Activated naive CD8-positive, alpha-beta T cell treated with anti-CD3 and anti-CD28 coated beads, Interleukin-2, amount 50 U/mL, for 24 hours (primary cell): ENCODE data around the gene WDPCP.
A peak's percentile ranks its signal among the peaks of the same experiment; 100 is the strongest.
"Not testable (repeated sequence)": the region's sequence is repeated elsewhere in the genome, so short reads cannot be mapped to it uniquely, and the experiment has no call there.

Experiments used
- ATAC-seq: fragments of 150-1000 bp; cut with Tn5 transposase; one replicate; pipeline ENCODE4 v1.10.0; 2021
- DNase-seq: peaks from one replicate; pipeline ENCODE4 v3.0.0; 2021
- H3K27ac Mint-ChIP-seq: one replicate; pipeline ENCODE4 v1.8.0; 2021; ENCODE audit warnings: mild to moderate bottlenecking, mixed read lengths
- H3K27me3 Mint-ChIP-seq: one replicate; pipeline ENCODE4 v1.8.0; 2021; ENCODE audit warnings: mixed read lengths
- H3K36me3 Mint-ChIP-seq: one replicate; pipeline ENCODE4 v1.8.0; 2021; ENCODE audit warnings: low read depth, mixed read lengths
- H3K4me1 Mint-ChIP-seq: one replicate; pipeline ENCODE4 v1.8.0; 2021; ENCODE audit warnings: mixed read lengths
- H3K4me3 Mint-ChIP-seq: one replicate; pipeline ENCODE4 v1.8.0; 2021; ENCODE audit warnings: mild to moderate bottlenecking, moderate library complexity, mixed read lengths
- H3K9me3 Mint-ChIP-seq: one replicate; pipeline ENCODE4 v1.8.0; 2021; ENCODE audit warnings: mixed read lengths

The WDPCP gene

GRCh38 chr2:63286520-63286919 lies 301.8 kb downstream of the WDPCP start:
- H3K36me3 Mint-ChIP-seq = peaks cover 21% of the 10 kb centered on the region
- not testable (repeated sequence) for H3K4me1 Mint-ChIP-seq, H3K27me3 Mint-ChIP-seq, ATAC-seq, H3K4me3 Mint-ChIP-seq, H3K27ac Mint-ChIP-seq, DNase-seq
- H3K9me3 Mint-ChIP-seq = peaks cover 47% of the 10 kb centered on the region

- DNase-seq (no peak), ATAC-seq (no peak)
- H3K27me3 Mint-ChIP-seq = no peaks in the 10 kb centered on the region
- peaks cover 26% of the 10 kb centered on the region for H3K36me3 Mint-ChIP-seq
- no peak overlapping the region for H3K4me3 Mint-ChIP-seq
- no peaks in the 10 kb centered on the region for H3K4me1 Mint-ChIP-seq
- no peak overlapping the region for H3K27ac Mint-ChIP-seq
- peaks cover 61% of the 10 kb centered on the region for H3K9me3 Mint-ChIP-seq
Measured at GRCh38 chr2:63283273-63283672, 305.0 kb downstream of the WDPCP start.

DNA sequence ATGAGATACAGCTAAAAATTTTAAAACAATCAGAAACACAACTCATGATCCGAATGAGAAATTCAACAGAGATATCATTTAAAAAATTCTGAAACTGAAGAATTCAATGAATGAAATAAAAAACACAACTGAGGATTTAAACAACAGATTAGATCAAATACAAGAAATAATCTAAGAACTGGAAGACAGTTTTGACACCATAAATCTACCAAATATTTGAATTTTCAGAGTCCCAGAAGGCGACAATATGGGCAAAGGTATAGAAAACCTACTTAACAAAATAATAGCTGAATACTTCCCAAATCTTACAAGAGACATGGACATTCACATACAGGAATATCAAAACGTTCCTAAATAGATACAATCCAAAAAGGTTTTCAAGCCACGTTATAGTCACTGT lies 315.7 kb downstream of the WDPCP start:
- peaks cover 31% of the 10 kb centered on the region for H3K36me3 Mint-ChIP-seq
- no peaks in the 10 kb centered on the region for H3K4me1 Mint-ChIP-seq
- H3K27ac Mint-ChIP-seq = no peak overlapping the region
- peaks cover 65% of the 10 kb centered on the region for H3K9me3 Mint-ChIP-seq
- DNase-seq (no peak), ATAC-seq (no peak)
- H3K27me3 Mint-ChIP-seq = no peaks in the 10 kb centered on the region
- no peak overlapping the region for H3K4me3 Mint-ChIP-seq

DNA sequence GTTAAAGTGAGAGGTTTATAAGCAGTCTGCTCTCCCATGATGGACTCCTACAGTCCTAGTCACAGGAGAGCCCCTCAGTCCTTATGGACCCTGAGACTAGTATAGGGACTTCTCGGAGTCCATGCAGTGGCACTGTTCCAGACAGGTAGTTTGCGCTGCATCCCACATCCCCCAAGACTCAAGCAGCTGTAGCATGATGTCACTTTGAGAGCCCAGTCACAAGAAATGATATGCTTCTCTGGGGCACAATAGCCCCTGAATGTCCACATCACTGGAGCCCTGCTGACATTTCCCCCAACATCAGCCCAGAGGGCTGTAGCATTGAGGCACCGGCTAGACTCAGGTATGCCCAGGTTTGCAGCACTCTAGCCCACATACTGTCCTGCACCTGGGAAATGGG lies 317.6 kb downstream of the WDPCP start:
- H3K9me3 Mint-ChIP-seq = peaks cover 54% of the 10 kb centered on the region
- no peaks in the 10 kb centered on the region for H3K27me3 Mint-ChIP-seq
- H3K4me1 Mint-ChIP-seq = no peaks in the 10 kb centered on the region
- ATAC-seq = no peak
- no peak overlapping the region for H3K4me3 Mint-ChIP-seq
- peaks cover 23% of the 10 kb centered on the region for H3K36me3 Mint-ChIP-seq
- H3K27ac Mint-ChIP-seq = no peak overlapping the region
- DNase-seq = no peak

- DNase-seq (no peak), ATAC-seq (no peak)
- Mint-ChIP-seq H3K27me3 (no peaks in the 10 kb centered on the region), H3K4me1 (no peaks in the 10 kb centered on the region), H3K4me3 (no peak overlapping the region), H3K36me3 (peaks cover 10% of the 10 kb centered on the region), H3K9me3 (peaks cover 39% of the 10 kb centered on the region), H3K27ac (no peak overlapping the region)
Measured at GRCh38 chr2:63268946-63269345, 319.3 kb downstream of the WDPCP start.

- Mint-ChIP-seq H3K27me3 (no peaks in the 10 kb centered on the region), H3K4me1 (peaks cover 14% of the 10 kb centered on the region), H3K36me3 (no peaks in the 10 kb centered on the region), H3K9me3 (peaks cover 7% of the 10 kb centered on the region), H3K4me3 (no peak overlapping the region), H3K27ac (no peak overlapping the region)
- no peak for DNase-seq
- ATAC-seq = no peak
Measured at GRCh38 chr2:63261137-63261621, 327.1 kb downstream of the WDPCP start.

DNA sequence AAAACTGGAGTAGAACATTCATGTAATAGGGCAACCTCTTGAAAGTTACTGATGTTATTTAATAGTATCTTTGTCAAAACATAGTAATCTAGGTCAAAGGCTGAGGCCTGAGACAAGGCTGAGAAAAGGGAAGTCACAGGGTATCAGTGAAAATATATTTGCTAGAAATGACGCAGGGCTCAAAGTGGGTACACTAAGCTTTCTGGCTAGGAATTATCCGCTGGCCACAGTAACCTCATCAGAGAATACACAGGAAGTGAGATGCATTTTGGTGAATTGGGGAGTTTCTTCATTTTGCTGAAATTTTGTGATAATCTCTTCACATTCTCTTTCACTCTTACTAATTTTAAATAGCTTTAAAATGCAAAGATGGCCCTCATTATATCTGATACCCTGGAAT lies 330.8 kb downstream of the WDPCP start:
- peaks cover 5% of the 10 kb centered on the region for H3K9me3 Mint-ChIP-seq
- peaks cover 14% of the 10 kb centered on the region for H3K4me1 Mint-ChIP-seq
- H3K4me3 Mint-ChIP-seq = no peak overlapping the region
- DNase-seq (no peak), ATAC-seq (peak; percentile 33)
- H3K27ac Mint-ChIP-seq = no peak overlapping the region
- H3K36me3 Mint-ChIP-seq = peaks cover 3% of the 10 kb centered on the region
- no peaks in the 10 kb centered on the region for H3K27me3 Mint-ChIP-seq

DNA sequence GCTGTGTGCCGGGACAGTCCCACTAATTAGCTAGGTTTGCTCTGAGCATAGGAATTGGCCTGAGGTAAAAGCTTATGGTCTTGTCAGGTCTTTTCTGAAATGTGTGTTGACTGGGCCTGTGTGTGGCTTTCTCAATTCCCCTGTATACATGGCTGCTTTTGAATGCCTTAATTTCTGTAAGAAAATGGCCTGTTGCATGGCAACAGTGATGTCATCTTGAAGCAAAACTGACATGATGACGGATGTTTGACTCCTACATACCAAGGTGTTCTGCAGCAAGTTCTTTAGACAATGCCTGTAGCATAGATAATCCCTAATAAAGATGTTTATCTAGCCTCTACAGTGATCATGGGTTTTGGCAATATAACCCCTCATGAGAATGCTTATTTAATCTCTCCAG lies 339.1 kb downstream of the WDPCP start:
- H3K36me3 Mint-ChIP-seq = peaks cover 13% of the 10 kb centered on the region
- H3K9me3 Mint-ChIP-seq = peaks cover 26% of the 10 kb centered on the region
- ATAC-seq (no peak), DNase-seq (no peak)
- H3K4me1 Mint-ChIP-seq = no peaks in the 10 kb centered on the region
- H3K27me3 Mint-ChIP-seq = no peaks in the 10 kb centered on the region
- no peak overlapping the region for H3K27ac Mint-ChIP-seq
- no peak overlapping the region for H3K4me3 Mint-ChIP-seq

GRCh38 chr2:63242747-63243146 lies 345.5 kb downstream of the WDPCP start:
- Mint-ChIP-seq H3K4me1 (no peaks in the 10 kb centered on the region), H3K27me3 (no peaks in the 10 kb centered on the region), H3K36me3 (no peaks in the 10 kb centered on the region), H3K9me3 (peaks cover 4% of the 10 kb centered on the region), H3K27ac (no peak overlapping the region), H3K4me3 (no peak overlapping the region)
- no peak for DNase-seq
- no peak for ATAC-seq

DNA sequence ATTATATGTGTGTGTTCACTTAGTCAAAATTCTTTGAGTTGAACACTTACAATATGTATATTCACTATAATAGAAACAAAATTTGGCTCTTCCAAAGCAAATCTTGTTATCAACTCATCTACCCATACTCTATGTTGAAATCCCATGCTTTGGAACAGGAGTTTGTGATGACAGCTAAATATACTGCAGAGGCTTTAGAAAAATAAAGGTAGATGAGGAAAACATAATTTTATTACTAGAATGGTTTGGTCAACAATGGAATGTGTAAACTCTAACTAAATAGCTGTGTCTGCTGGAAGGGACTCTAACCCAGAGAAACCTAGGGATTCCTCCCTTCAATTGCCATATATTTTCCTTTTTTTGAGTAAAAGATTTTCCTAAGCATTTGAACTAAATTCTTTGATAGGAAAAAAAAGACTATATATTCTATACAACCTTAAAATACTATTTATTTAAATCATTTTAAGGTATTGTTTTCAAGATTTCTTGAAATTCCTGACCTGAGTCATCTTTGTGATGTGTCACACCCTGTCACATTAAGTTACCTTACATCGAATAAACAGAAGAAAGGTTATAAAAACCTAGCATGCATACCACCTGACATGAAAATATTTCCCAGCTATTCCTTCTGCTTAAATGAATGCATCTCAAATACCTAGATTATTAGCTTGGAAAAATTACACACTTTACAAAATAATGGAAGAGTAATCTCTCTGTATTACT lies 362.2 kb downstream of the WDPCP start:
- H3K36me3 Mint-ChIP-seq = peaks cover 8% of the 10 kb centered on the region
- no peak overlapping the region for H3K27ac Mint-ChIP-seq
- no peak overlapping the region for H3K4me3 Mint-ChIP-seq
- ATAC-seq = no peak
- H3K27me3 Mint-ChIP-seq = no peaks in the 10 kb centered on the region
- H3K9me3 Mint-ChIP-seq = peaks cover 12% of the 10 kb centered on the region
- DNase-seq = no peak
- no peaks in the 10 kb centered on the region for H3K4me1 Mint-ChIP-seq

DNA sequence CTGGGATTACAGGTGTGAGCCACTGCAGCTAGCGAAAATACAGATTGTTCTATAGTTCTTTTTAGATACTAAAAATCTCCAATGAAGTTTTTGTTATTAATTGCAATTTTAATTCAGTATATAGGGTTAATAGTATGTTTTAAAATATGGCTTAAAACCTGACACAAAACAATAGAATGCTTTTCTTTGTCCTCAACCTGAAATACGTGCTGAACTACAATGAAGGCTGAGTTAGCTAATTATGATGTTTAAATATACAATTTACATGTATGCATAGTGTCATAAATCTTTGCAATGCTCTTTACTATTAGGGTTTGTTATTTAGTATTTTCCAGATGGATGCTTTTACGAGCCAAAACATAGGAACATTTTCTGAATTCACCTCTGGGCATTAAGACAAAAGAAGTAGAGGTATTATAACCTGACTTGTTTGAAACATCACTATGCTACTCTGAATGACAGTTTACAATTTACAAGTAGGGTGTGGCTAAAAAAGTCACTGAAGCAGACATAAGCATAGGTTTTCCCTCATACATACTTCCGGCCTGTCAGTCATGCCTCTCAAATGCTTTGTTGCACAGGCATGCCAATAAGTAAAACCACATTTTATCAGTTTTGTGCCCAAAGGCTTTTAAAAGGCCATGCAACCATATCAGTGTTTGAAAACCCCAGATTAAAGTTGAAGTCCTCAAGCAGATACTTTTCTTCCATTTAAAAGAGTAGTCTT lies 369.3 kb downstream of the WDPCP start:
- Mint-ChIP-seq H3K4me3 (no peak overlapping the region), H3K9me3 (peaks cover 7% of the 10 kb centered on the region), H3K36me3 (peaks cover 11% of the 10 kb centered on the region), H3K27ac (no peak overlapping the region), H3K4me1 (no peaks in the 10 kb centered on the region), H3K27me3 (no peaks in the 10 kb centered on the region)
- no peak for DNase-seq
- no peak for ATAC-seq

- ATAC-seq (no peak), DNase-seq (no peak)
- H3K27me3 Mint-ChIP-seq = no peaks in the 10 kb centered on the region
- no peak overlapping the region for H3K27ac Mint-ChIP-seq
- H3K4me3 Mint-ChIP-seq = no peak overlapping the region
- peaks cover 1% of the 10 kb centered on the region for H3K36me3 Mint-ChIP-seq
- peaks cover 4% of the 10 kb centered on the region for H3K9me3 Mint-ChIP-seq
- no peaks in the 10 kb centered on the region for H3K4me1 Mint-ChIP-seq
Measured at GRCh38 chr2:63195310-63195709, 393.0 kb downstream of the WDPCP start.

- peaks cover 6% of the 10 kb centered on the region for H3K36me3 Mint-ChIP-seq
- no peak for ATAC-seq
Measured at GRCh38 chr2:63194175-63194574, 394.1 kb downstream of the WDPCP start.

DNA sequence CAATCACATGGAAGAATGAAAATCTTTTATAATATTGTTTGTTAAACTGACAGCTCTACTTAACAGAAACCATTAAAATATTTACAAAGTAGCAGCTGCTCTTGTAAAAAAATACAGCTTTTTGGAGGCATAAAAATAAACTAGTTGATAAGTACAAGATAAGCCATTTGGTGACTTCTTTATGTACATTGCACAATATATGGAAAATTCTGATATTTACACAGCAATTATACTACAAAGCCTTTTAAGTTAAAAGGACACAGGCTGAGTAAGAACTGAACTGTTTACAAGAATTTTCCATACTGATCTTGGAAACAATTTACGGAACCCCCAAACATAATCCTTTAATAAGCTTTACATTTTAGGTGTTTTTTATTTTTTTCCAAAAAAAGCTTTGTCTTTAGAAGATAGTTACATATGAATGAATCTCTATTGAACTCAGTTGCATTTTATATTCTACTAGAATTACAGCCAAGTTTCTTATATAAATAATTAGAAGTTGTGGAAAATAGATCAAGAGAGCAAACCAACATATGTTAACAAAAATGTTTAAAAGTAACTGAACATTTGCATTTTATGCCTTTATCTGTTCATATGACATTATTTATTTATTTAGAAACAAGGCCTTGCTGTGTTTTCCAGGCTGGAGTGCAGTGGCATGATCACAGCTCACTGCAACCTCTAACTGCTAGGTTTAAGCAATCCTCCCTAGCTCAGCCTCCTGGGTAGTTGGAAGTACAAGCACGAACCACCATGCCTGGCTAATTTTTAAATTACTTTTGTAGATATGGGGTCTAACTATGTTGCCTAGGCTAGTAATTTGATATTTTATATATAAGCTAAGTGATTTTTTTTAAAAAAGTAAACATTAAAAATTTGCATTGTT lies 395.1 kb downstream of the WDPCP start:
- Mint-ChIP-seq H3K9me3 (peaks cover 20% of the 10 kb centered on the region), H3K27ac (no peak overlapping the region)

More at GRCh38 chr2:63194175-63194574, 394.1 kb downstream of the WDPCP start:
- Mint-ChIP-seq H3K4me3 (no peak overlapping the region), H3K27ac (no peak overlapping the region), H3K4me1 (no peaks in the 10 kb centered on the region), H3K27me3 (no peaks in the 10 kb centered on the region), H3K9me3 (peaks cover 9% of the 10 kb centered on the region)
- no peak for DNase-seq

More for the DNA sequence above, 395.1 kb downstream of the WDPCP start:
- H3K4me1 Mint-ChIP-seq = no peaks in the 10 kb centered on the region
- H3K4me3 Mint-ChIP-seq = no peak overlapping the region
- ATAC-seq = no peak
- H3K36me3 Mint-ChIP-seq = peaks cover 8% of the 10 kb centered on the region
- H3K27me3 Mint-ChIP-seq = no peaks in the 10 kb centered on the region
- DNase-seq = no peak
